NB4 (cell line): Measurements from ENCODE around the gene PERM1.

Source experiments
- DNase-seq: peaks from one replicate; pipeline ENCODE4 v3.0.0; 2010; ENCODE audit warnings: low read depth
- H3K4me3 ChIP-seq: one replicate; pipeline ENCODE4 v1.5.1; 2011; ENCODE audit warnings: mild to moderate bottlenecking, low read depth, low read length, moderate library complexity
- MAX ChIP-seq: IDR thresholded peaks from 2 replicates; pipeline ENCODE4 v1.6.1; 2011; ENCODE audit warnings: low read depth, low read length
- MYC ChIP-seq: IDR thresholded peaks from 2 replicates; pipeline ENCODE4 v1.6.1; 2011; ENCODE audit warnings: low read depth, low read length
- POLR2A ChIP-seq: IDR thresholded peaks from 2 replicates; pipeline ENCODE4 v1.6.1; 2011; ENCODE audit warnings: mild to moderate bottlenecking; ENCODE audit not compliant: insufficient read length; ENCODE audit errors: extremely low read depth
- TF ChIP-seq, protein P1 (sequence below): IDR thresholded peaks from one replicate; pipeline ENCODE4 v1.5.1; 2012; ENCODE audit warnings: low read depth, low read length

Gene PERM1

DNA sequence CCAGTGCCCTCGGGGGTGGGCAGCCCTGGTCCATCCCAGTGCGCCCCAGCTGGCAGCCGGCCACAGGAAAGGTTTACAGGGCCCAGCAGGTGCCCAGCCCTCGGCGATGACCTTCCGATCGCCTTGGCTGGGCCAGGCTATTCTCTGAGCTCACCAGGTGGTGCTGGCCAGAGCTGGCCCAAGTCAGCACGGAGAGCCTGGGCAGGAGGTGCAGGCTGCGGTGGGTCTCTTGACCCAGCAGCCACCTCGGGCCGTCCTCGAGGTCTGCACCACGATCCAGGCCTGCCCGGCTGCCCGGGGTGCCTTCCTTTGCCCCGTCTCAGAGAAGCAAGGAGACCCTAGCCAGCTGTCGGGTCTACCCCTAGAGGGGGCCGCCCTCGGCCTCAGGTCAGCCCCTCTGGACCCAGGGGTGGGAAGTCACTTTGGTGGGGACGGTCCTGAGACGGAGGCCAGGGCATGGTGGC lies 370 bp downstream of the PERM1 start:
- no peak for DNase-seq
- TF ChIP-seq POLR2A: no peak
- no peak for TF ChIP-seq MAX
- TF ChIP-seq, protein P1, sequence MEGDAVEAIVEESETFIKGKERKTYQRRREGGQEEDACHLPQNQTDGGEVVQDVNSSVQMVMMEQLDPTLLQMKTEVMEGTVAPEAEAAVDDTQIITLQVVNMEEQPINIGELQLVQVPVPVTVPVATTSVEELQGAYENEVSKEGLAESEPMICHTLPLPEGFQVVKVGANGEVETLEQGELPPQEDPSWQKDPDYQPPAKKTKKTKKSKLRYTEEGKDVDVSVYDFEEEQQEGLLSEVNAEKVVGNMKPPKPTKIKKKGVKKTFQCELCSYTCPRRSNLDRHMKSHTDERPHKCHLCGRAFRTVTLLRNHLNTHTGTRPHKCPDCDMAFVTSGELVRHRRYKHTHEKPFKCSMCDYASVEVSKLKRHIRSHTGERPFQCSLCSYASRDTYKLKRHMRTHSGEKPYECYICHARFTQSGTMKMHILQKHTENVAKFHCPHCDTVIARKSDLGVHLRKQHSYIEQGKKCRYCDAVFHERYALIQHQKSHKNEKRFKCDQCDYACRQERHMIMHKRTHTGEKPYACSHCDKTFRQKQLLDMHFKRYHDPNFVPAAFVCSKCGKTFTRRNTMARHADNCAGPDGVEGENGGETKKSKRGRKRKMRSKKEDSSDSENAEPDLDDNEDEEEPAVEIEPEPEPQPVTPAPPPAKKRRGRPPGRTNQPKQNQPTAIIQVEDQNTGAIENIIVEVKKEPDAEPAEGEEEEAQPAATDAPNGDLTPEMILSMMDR: no peak
- TF ChIP-seq MYC: no peak
- H3K4me3 ChIP-seq: no peak overlapping the region

DNA sequence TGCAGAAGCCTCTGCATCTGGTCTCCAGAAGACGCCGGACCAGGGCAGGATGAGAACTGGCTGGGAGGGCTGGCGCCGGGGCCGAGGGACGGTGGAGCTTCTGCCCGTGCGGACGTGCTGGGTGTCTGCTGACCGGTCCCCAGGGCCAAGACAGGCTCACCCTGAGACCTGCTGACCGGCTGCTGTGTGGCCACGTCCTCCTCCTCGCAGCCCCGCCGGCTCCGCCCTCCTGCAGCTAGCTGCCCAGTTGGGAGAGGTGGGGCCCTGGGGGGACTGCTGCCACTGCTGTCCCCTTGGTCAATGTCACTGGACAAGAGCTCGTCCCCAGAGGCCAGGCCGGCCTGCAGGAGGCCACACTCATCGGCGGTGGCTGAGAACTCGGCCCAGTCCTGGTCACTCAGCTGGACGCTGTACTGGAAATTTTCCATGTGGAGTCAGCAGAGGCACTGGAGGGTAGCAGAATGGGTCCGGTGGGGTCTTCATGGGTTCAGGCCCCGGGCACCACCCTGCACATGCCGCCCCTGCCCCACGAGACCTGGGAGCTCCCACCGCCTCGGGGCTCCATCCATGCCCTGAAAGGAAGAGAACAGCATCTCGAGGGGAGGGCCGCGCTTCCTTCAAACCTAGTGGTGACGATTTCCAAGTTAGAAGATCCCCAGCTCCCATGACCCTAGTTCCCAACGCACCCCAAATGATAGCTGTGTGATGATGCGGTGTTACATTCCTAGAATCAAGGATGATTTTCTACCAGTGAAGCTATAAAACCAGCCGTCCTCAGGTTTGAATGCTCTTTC lies 1.1 kb downstream of the PERM1 start:
- H3K4me3 ChIP-seq: no peak overlapping the region
- no peak for TF ChIP-seq MYC
- TF ChIP-seq POLR2A: no peak
- no peak for TF ChIP-seq MAX
- TF ChIP-seq, protein P1: no peak
- DNase-seq: no peak

DNA sequence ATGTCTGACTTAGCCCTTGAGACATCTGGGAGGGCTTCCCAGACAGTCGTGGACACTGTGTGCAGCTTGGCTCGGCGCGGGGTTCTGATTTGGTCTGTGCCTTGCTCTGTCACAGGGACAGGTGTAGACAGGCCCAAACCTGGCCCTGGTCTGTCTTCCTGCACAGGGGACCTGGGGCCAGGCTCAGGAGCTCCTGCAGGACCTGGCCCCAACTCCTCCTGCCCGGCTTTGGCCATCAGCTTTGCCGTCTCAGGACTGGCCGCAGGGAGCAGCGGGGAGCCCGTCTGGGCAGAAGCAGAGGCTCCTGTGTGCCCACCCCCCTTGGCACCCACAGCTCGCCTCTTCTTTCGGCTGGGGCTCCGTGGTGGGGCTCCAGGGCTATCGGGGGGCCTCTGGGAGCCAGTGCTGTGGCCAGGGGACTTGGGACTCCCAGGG lies 1.7 kb downstream of the PERM1 start:
- no peak for TF ChIP-seq MYC
- no peak for TF ChIP-seq POLR2A
- TF ChIP-seq, protein P1: no peak
- no peak for TF ChIP-seq MAX
- H3K4me3 ChIP-seq: no peak overlapping the region
- no peak for DNase-seq

DNA sequence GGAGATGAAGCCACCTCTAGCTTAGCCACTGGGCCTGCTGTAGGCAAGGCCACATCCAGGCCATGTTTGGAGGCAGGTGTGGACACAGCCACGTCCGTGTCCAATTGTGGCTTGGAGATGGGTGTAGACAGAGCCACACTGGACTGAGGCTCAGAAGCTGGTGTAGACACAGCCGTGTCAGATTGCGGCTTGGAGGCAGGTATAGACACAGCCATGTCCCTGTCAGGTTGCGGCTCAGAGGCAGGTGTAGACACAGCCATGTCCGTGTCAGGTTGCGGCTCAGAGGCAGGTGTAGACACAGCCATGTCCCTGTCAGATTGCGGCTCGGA lies 2.2 kb downstream of the PERM1 start:
- H3K4me3 ChIP-seq: no peak overlapping the region
- TF ChIP-seq, protein P1: no peak
- TF ChIP-seq MYC (no peak), MAX (no peak), POLR2A (no peak)
- DNase-seq: no peak

- DNase-seq: no peak
- TF ChIP-seq MYC: no peak
- TF ChIP-seq, protein P1: no peak
- TF ChIP-seq MAX: no peak
- TF ChIP-seq POLR2A: no peak
- no peak overlapping the region for H3K4me3 ChIP-seq
These were observed 2.8 kb downstream of the PERM1 start for GRCh38 chr1:978835-979743.
